Ectodermal cell (in vitro differentiated cells): ENCODE data around the gene ARL3.

Source experiments
- H3K27ac ChIP-seq: 2 replicates; pipeline ENCODE4 v1.7.0; 2013; ENCODE audit warnings: mild to moderate bottlenecking, low read depth, low read length; ENCODE audit not compliant: insufficient read depth, poor library complexity, severe bottlenecking
- H3K27me3 ChIP-seq: 2 replicates; pipeline ENCODE4 v1.7.0; 2013; ENCODE audit warnings: mild to moderate bottlenecking, low read length; ENCODE audit not compliant: insufficient read depth, control insufficient read depth, poor library complexity, severe bottlenecking
- H3K36me3 ChIP-seq: one replicate; pipeline ENCODE4 v1.7.0; 2013; ENCODE audit warnings: low read length; ENCODE audit not compliant: control insufficient read depth, insufficient read depth
- H3K4me1 ChIP-seq: one replicate; pipeline ENCODE4 v1.7.0; 2013; ENCODE audit warnings: low read length; ENCODE audit not compliant: control insufficient read depth, insufficient read depth
- H3K4me3 ChIP-seq: 2 replicates; pipeline ENCODE4 v1.7.0; 2013; ENCODE audit warnings: low read depth, low read length, control low read depth; ENCODE audit not compliant: insufficient read depth
- H3K9me3 ChIP-seq: 2 replicates; pipeline ENCODE4 v1.7.0; 2013; ENCODE audit warnings: mild to moderate bottlenecking, low read length, moderate library complexity; ENCODE audit not compliant: control insufficient read depth
- WGBS, 2 experiments: methylation state at CpG; one replicate each; pipeline ENCODE4 v1.1.7; 2013; ENCODE audit warnings: missing lambda C conversion rate in 2 of 2; 5-methylcytosine and 5-hydroxymethylcytosine counted together

The ARL3 gene

DNA sequence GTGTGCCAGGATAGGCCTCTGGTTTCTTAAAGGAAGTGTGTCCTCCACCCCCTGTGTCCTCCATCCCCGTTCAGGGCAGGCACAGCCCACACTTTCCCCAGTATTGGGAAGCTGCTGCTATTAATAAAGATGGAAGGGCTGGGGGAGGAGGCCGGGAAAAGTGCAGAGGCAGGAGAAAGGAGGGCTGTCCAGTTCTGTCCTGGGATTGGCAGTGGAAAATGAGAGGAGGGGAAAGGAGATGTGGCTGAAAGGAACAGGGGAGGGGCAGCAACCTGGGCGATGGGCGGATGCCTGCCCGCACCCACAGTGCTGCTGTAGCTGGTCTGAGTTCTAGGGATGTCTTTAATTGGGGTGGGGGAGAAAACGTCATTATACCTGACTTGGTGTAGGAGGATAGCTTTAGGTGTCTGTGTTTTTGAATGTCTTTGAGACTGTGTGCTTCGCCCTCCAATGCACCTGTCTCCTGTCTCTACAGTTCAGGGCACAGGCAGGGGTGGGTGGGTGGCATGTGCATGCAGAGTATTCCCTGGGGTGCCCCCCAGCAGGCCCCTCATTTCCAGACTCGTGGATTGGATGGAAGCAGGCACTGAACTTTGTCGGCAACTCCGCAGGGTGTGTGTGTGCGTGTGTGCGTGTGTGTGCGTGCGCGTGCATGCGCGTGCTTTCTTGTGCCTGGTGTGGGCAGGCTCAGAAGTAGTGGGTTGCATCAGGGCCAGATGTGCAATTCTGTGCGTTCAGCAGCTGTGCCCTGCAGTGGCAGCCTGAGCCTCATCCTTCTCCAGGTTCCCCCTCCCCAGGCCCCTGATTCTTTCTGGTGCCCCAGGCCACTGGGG is 67.4 kb downstream of the ARL3 start:
- Histone ChIP-seq H3K4me3 (peak overlapping the region; percentile 85), H3K27ac (no peak overlapping the region), H3K4me1 (peaks cover 50% of the 10 kb centered on the region), H3K36me3 (no peaks in the 10 kb centered on the region), H3K27me3 (no peaks in the 10 kb centered on the region), H3K9me3 (no peaks in the 10 kb centered on the region)
- WGBS, 2 experiments, result 64% methylated on average over 18 of the region's 18 CpGs

DNA sequence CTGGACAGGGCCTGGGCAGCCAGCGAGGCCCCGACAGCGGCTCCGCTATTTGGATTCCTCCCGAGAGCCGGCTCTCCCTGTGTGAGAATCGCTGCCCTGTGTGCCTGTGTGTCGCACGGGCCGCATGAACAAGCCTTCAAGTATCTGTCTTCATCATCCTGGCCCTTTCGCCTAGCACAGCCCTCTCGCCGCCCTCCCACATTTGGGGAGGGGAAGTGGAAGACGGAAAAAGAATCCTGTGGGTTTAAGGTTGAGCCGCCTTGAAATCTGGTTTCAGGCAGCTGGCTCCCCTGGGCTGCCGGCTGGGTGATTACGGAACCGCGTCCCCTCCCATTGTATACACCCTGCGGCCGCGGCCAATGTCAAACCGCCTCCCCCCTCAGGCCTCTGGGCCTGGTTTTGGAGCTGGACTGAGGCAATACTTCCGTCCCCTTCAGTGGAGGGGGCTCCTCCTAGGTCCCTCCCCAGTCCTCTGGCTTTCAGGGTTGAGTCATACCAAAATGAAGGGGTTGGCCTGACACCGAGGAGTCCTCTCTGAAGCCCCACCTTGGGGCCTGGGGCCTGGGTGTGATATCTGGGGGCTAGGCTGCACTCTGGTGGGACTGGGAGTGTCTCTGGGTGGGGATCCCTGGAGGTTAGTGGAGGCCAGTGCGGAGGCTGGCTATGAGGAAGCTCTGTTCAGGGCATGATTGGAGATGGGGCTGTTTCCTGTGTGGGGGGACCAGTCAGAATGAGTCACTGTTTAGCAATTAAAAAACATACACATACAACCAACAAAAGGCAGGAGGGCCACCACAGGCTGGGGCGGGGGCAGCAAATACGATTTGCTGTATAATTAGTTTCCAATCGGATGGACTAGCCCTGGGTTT is 68.2 kb downstream of the ARL3 start:
- Histone ChIP-seq H3K27ac (peak overlapping the region; percentile 64), H3K27me3 (no peaks in the 10 kb centered on the region), H3K9me3 (no peaks in the 10 kb centered on the region), H3K4me1 (peaks cover 42% of the 10 kb centered on the region), H3K4me3 (peak overlapping the region; percentile 85), H3K36me3 (no peaks in the 10 kb centered on the region)
- WGBS, 2 experiments, result 4 to 8% methylated on average over 29 of the region's 29 CpGs

GRCh38 chr10:102645388-102645740 is 68.8 kb downstream of the ARL3 start:
- Histone ChIP-seq H3K4me1 (peaks cover 36% of the 10 kb centered on the region), H3K9me3 (no peaks in the 10 kb centered on the region), H3K27ac (peak overlapping the region; percentile 64), H3K36me3 (no peaks in the 10 kb centered on the region), H3K27me3 (no peaks in the 10 kb centered on the region), H3K4me3 (peak overlapping the region; percentile 85)
- WGBS, 2 experiments, result 0 to 1% methylated on average over 12 of the region's 12 CpGs

- Histone ChIP-seq H3K27me3 (no peaks in the 10 kb centered on the region), H3K27ac (peak overlapping the region; percentile 64), H3K4me3 (peak overlapping the region; percentile 85), H3K4me1 (peaks cover 30% of the 10 kb centered on the region), H3K9me3 (no peaks in the 10 kb centered on the region), H3K36me3 (no peaks in the 10 kb centered on the region)
- 0% methylated on average over 62 of the region's 62 CpGs for WGBS, 2 experiments
Observed at GRCh38 chr10:102644646-102645387, 69.4 kb downstream of the ARL3 start.

GRCh38 chr10:102644066-102644645 is 70.0 kb downstream of the ARL3 start, which contains the start of gene TRIM8:
TSS of gene TRIM8 (plus strand) at chr10:102644479. CDS start at chr10:102644618, 139 bp downstream.
- Histone ChIP-seq H3K4me1 (peaks cover 24% of the 10 kb centered on the region), H3K9me3 (no peaks in the 10 kb centered on the region), H3K36me3 (no peaks in the 10 kb centered on the region), H3K4me3 (peak within 1 kb of the TSS; percentile 85), H3K27me3 (no peaks in the 10 kb centered on the region), H3K27ac (peak within 1 kb of the TSS; percentile 95)
- WGBS, 2 experiments, result 0% methylated on average over 80 of the region's 80 CpGs

GRCh38 chr10:102643336-102644065 is 70.7 kb downstream of the ARL3 start:
- peaks cover 17% of the 10 kb centered on the region for H3K4me1 ChIP-seq
- no peaks in the 10 kb centered on the region for H3K36me3 ChIP-seq
- peak overlapping the region; percentile 85 for H3K4me3 ChIP-seq
- peak overlapping the region; percentile 95 for H3K27ac ChIP-seq
- 0% methylated on average over 64 to 71 of the region's 76 CpGs for WGBS, 2 experiments
- H3K9me3 ChIP-seq, result no peaks in the 10 kb centered on the region
- no peaks in the 10 kb centered on the region for H3K27me3 ChIP-seq

- Histone ChIP-seq H3K27ac (peak overlapping the region; percentile 95), H3K36me3 (no peaks in the 10 kb centered on the region), H3K4me3 (peak overlapping the region; percentile 85), H3K9me3 (no peaks in the 10 kb centered on the region), H3K4me1 (peaks cover 10% of the 10 kb centered on the region), H3K27me3 (no peaks in the 10 kb centered on the region)
- WGBS, 2 experiments, result 0 to 1% methylated on average over 44 to 45 of the region's 45 CpGs
Observed at GRCh38 chr10:102642736-102643335, 71.4 kb downstream of the ARL3 start.

DNA sequence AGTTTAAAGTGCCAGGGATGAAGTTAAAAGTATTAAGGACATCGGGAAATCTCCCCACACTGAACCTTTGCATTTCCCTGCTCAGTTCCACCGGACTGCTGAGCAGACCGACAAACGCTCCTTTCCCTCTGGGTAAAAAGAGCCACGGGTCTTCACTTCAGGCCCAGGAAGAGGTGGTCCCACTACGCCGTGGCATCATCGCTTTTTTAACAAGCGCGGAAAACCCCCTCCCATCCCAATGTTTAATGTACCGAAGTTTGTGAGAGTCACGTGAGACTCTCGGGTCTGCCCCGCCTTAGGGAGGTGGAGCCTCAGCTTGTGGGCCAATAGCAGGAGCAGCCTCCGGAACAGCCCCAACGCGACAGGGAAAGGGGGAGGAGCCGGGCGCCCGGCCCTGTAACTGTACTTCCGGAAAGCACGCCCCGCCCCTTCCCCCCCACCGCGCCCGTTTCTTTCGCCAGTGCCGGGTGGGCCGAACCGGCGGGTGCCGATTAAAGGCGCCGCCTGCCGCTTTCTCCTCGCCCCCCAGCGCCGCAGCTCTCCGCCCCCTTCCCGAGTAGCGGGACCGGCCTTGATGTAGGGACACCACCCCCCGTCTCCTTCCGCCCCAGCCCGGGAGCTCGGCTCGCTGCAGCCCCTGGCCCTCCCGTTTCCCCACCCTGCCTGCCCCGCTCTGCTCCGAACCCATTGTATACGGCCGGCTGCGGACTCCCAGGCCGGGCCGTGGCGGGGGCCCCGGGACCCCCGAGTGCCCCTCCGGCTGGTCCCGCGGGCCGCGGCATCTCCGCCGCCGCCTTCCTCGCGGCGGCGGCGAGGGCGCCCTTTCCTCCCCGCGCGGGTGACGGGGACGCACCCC is 72.1 kb downstream of the ARL3 start:
- no peaks in the 10 kb centered on the region for H3K36me3 ChIP-seq
- H3K4me1 ChIP-seq, result peaks cover 3% of the 10 kb centered on the region
- 0 to 1% methylated on average over 77 of the region's 77 CpGs for WGBS, 2 experiments
- peak overlapping the region; percentile 85 for H3K4me3 ChIP-seq
- no peaks in the 10 kb centered on the region for H3K27me3 ChIP-seq
- H3K9me3 ChIP-seq, result no peaks in the 10 kb centered on the region
- peak overlapping the region; percentile 95 for H3K27ac ChIP-seq
